Measurements from ENCODE around the gene NACAD. TPM values are rescaled to one million over a fixed set of nuclear protein-coding genes. Genes with fewer than 3 reads are reported as not detected.

The NACAD gene
- polyA plus RNA-seq, 1 experiment, result 0.54 TPM

- ChIA-PET CTCF (interaction anchor here (0.6 kb wide), 2 partner anchors 14 to 54 kb away, joined by 4 read pairs; no protein-coding TSS in a partner anchor), POLR2A (no interaction called here)
- no peak for TF ChIP-seq CTCF (IDR thresholded peaks at IDR 0.05; ENCODE audit: insufficient read depth, low read depth, low read length)
- no peak for DNase-seq (ENCODE audit: low read depth)
- H3K36me3 ChIP-seq (ENCODE audit: control insufficient read depth, insufficient read depth, low read length), result 0 out of 2 replicates have a peak, but pooled peaks cover 1% of the 10 kb centered on the region
- H3K4me3 ChIP-seq (ENCODE audit: low read depth, low read length), result no peak overlapping the region
- H3K27me3 ChIP-seq (ENCODE audit: control insufficient read depth, insufficient read depth, low read length), result no peaks in the 10 kb centered on the region
Measured at GRCh38 chr7:45057878-45058277, 30.9 kb downstream of the NACAD start.

- TF ChIP-seq CTCF (IDR thresholded peaks at IDR 0.05; ENCODE audit: insufficient read depth, low read depth, low read length), result no peak
- POLR2A ChIA-PET, result no interaction called here
- no peaks in the 10 kb centered on the region; the same call in 1 of the 2 replicates for H3K36me3 ChIP-seq (ENCODE audit: control insufficient read depth, insufficient read depth, low read length)
- CTCF ChIA-PET, result no interaction called here
- no peaks in the 10 kb centered on the region for H3K27me3 ChIP-seq (ENCODE audit: control insufficient read depth, insufficient read depth, low read length)
- no peak overlapping the region for H3K4me3 ChIP-seq (ENCODE audit: low read depth, low read length)
- DNase-seq (ENCODE audit: low read depth), result no peak
Measured at GRCh38 chr7:45055594-45056219, 33.1 kb downstream of the NACAD start.

- Histone ChIP-seq H3K4me3 (ENCODE audit: low read depth, low read length) (no peak overlapping the region), H3K36me3 (ENCODE audit: control insufficient read depth, insufficient read depth, low read length) (no peaks in the 10 kb centered on the region; the same call in 1 of the 2 replicates), H3K27me3 (ENCODE audit: control insufficient read depth, insufficient read depth, low read length) (no peaks in the 10 kb centered on the region)
- ChIA-PET POLR2A (no interaction called here), CTCF (no interaction called here)
- no peak for TF ChIP-seq CTCF (IDR thresholded peaks at IDR 0.05; ENCODE audit: insufficient read depth, low read depth, low read length)
- no peak for DNase-seq (ENCODE audit: low read depth)
Measured at GRCh38 chr7:45055016-45055415, 33.8 kb downstream of the NACAD start.

GRCh38 chr7:45054442-45054841, 34.3 kb downstream of the NACAD start:
- POLR2A ChIA-PET, result no interaction called here
- CTCF ChIA-PET, result no interaction called here
- DNase-seq (ENCODE audit: low read depth), result no peak
- Histone ChIP-seq H3K4me3 (ENCODE audit: low read depth, low read length) (no peak overlapping the region), H3K27me3 (ENCODE audit: control insufficient read depth, insufficient read depth, low read length) (no peaks in the 10 kb centered on the region), H3K36me3 (ENCODE audit: control insufficient read depth, insufficient read depth, low read length) (no peaks in the 10 kb centered on the region; the same call in 1 of the 2 replicates)
- no peak for TF ChIP-seq CTCF (IDR thresholded peaks at IDR 0.05; ENCODE audit: insufficient read depth, low read depth, low read length)

- CTCF ChIA-PET, result no interaction called here
- Histone ChIP-seq H3K4me3 (ENCODE audit: low read depth, low read length) (no peak overlapping the region), H3K27me3 (ENCODE audit: control insufficient read depth, insufficient read depth, low read length) (no peaks in the 10 kb centered on the region), H3K36me3 (ENCODE audit: control insufficient read depth, insufficient read depth, low read length) (no peaks in the 10 kb centered on the region; the same call in 1 of the 2 replicates)
- TF ChIP-seq CTCF (IDR thresholded peaks at IDR 0.05; ENCODE audit: insufficient read depth, low read depth, low read length), result no peak
- POLR2A ChIA-PET, result no interaction called here
- DNase-seq (ENCODE audit: low read depth), result no peak
Measured at GRCh38 chr7:45053941-45054340, 34.8 kb downstream of the NACAD start.
